ENCODE results near the gene APLF. TPM values are rescaled to one million over a fixed set of nuclear protein-coding genes. Genes with fewer than 3 reads are reported as not detected.

The APLF gene
- total and polyA plus RNA-seq, 2 of the 8 experiments (the other 6 are each of a cell fraction or from before 2014, with no cell fraction given) = 4.4 to 7.3 TPM

DNA sequence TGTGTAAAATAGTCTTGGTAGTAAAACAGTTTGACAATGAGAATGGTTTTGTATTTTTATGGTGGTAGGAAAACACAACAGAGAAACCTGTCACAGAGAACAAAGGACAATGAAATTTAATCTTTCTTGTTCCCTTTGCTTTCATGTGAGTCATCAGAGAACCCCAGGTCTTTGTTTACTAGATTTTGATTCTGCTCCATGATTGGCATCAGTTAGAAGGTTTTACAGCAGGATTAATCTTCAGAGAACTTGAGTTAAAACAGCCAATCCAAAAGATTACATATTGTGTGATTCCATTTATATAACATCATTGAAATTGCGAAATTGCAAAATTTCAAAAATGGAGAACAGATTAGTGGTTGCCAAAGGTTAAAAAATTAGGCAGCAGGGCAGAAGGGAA, 2.5 kb downstream of the APLF start:
- Histone ChIP-seq H3K56ac (replicated peaks; ENCODE audit: insufficient read length, low read depth, low read length) (no peak overlapping the region), H3K14ac (ENCODE audit: insufficient read length) (no peak overlapping the region), H2AK5ac (ENCODE audit: low read depth, low read length) (no peak overlapping the region), H3K79me2 (ENCODE audit: control insufficient read depth in 1 of 2, insufficient read depth in 2 of 2, low read length in 2 of 2) (peaks cover 0 to 8% of the 10 kb centered on the region in 2 experiments; a peak in 1 of 4 replicates), H3K9me3 (ENCODE audit: insufficient read depth in 2 of 2, low read depth in 1 of 2, low read length in 1 of 2) (no peaks in the 10 kb centered on the region), H3K27me3 (replicated peaks in 1 of 4; ENCODE audit: control insufficient read depth in 3 of 4, extremely low read depth in 1 of 4, insufficient read depth in 3 of 4, low read length in 3 of 4) (no peaks in the 10 kb centered on the region), H4K91ac (replicated peaks; ENCODE audit: insufficient read length, low read length) (no peak overlapping the region), H3K18ac (ENCODE audit: extremely low read depth, low read length) (no peak overlapping the region), H4K5ac (ENCODE audit: insufficient read length, low read depth, low read length) (no peak overlapping the region), H4K8ac (ENCODE audit: extremely low read depth, insufficient read depth, low read length) (no peak overlapping the region), H3K23me2 (ENCODE audit: low read depth, low read length) (peaks cover 2% of the 10 kb centered on the region; the same call in 1 of the 2 replicates), H3K36me3 (ENCODE audit: control insufficient read depth in 2 of 4, insufficient read depth in 4 of 4, low read length in 3 of 4) (no peaks in the 10 kb centered on the region), H3K27ac (ENCODE audit: low read depth, low read length) (no peak overlapping the region), H2BK15ac (ENCODE audit: low read length) (no peak overlapping the region), H2BK120ac (replicated peaks; ENCODE audit: low read depth, low read length) (no peak overlapping the region), H2BK5ac (ENCODE audit: low read depth, low read length) (no peak overlapping the region), H2AFZ (ENCODE audit: low read length) (no peak overlapping the region), H4K20me1 (replicated peaks in 1 of 2; ENCODE audit: control insufficient read depth in 1 of 2, insufficient read depth in 2 of 2, low read length in 2 of 2) (peaks cover 0 to 1% of the 10 kb centered on the region in 2 experiments), H3K4me2 (ENCODE audit: insufficient read depth in 1 of 2, low read depth in 2 of 2, low read length in 2 of 2) (no peak overlapping the region), H3K79me1 (ENCODE audit: low read depth, low read length) (no peaks in the 10 kb centered on the region), H3K9ac (replicated peaks in 1 of 4; ENCODE audit: extremely low read depth in 1 of 4, low read depth in 3 of 4, low read length in 3 of 4) (no peak overlapping the region), H3K4me3 (ENCODE audit: extremely low read depth in 1 of 4, insufficient read depth in 2 of 4, low read depth in 3 of 4, low read length in 4 of 4) (no peak overlapping the region), H3K4ac (replicated peaks; ENCODE audit: insufficient read length, low read depth, low read length) (no peak overlapping the region), H3K23ac (ENCODE audit: insufficient read length) (no peak overlapping the region), H2BK12ac (ENCODE audit: low read depth, low read length) (no peak overlapping the region), H2BK20ac (ENCODE audit: low read length) (no peak overlapping the region), H3K4me1 (replicated peaks in 1 of 4; ENCODE audit: control insufficient read depth in 3 of 4, insufficient read depth in 4 of 4, low read length in 3 of 4) (no peaks in the 10 kb centered on the region; a peak in 1 of 7 replicates)
- 87% methylated on average over 1 of the region's 1 CpG; no CpG with 5 or more reads in 1 of the 2 experiments for WGBS, 2 experiments (ENCODE audit: extremely low coverage in 1 of 2, insufficient coverage in 1 of 2, insufficient read length in 1 of 2, insufficient replicate concordance in 2 of 2, low coverage in 1 of 2, low lambda C conversion rate in 2 of 2, missing lambda C conversion rate in 1 of 2)
- POLR2A ChIA-PET (ENCODE audit: partially characterized antibody) = no interaction called here
- no peak for DNase-seq (ENCODE audit: low read depth in 1 of 2, low spot score in 2 of 2)
- no peak for FAIRE-seq
- CTCF ChIA-PET (ENCODE audit: partially characterized antibody) = no interaction called here
- TF ChIP-seq CREB1 (IDR thresholded peaks at IDR 0.05) (no peak), SP2 (IDR thresholded peaks at IDR 0.05; ENCODE audit: low read length) (no peak), SIX5 (IDR thresholded peaks at IDR 0.05; ENCODE audit: low read depth, low read length) (no peak), TEAD4 (IDR thresholded peaks at IDR 0.05; ENCODE audit: low read depth, low read length) (no peak), POLR2AphosphoS5 (IDR thresholded peaks at IDR 0.05; ENCODE audit: low read depth, low read length) (no peak), SRF (IDR thresholded peaks at IDR 0.05; ENCODE audit: low read depth, low read length) (no peak), RXRA (IDR thresholded peaks at IDR 0.05; ENCODE audit: insufficient read depth, low read depth, low read length) (no peak), TAF7 (optimal IDR thresholded peaks at IDR 0.05; ENCODE audit: borderline replicate concordance, low read depth, low read length) (no peak), EP300 (IDR thresholded peaks at IDR 0.05; ENCODE audit: borderline replicate concordance in 1 of 2, low read depth in 2 of 2, low read length in 2 of 2) (no peak), SUZ12 (IDR thresholded peaks at IDR 0.05; ENCODE audit: low read length) (no peak), JUN (IDR thresholded peaks at IDR 0.05; ENCODE audit: low read depth, low read length) (no peak), KDM4A (IDR thresholded peaks at IDR 0.05; ENCODE audit: low read depth, low read length, severe bottlenecking) (no peak), GABPA (IDR thresholded peaks at IDR 0.05; ENCODE audit: borderline replicate concordance, insufficient read depth, low read length) (no peak)
- TF ChIP-seq, protein P1, sequence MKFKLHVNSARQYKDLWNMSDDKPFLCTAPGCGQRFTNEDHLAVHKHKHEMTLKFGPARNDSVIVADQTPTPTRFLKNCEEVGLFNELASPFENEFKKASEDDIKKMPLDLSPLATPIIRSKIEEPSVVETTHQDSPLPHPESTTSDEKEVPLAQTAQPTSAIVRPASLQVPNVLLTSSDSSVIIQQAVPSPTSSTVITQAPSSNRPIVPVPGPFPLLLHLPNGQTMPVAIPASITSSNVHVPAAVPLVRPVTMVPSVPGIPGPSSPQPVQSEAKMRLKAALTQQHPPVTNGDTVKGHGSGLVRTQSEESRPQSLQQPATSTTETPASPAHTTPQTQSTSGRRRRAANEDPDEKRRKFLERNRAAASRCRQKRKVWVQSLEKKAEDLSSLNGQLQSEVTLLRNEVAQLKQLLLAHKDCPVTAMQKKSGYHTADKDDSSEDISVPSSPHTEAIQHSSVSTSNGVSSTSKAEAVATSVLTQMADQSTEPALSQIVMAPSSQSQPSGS (IDR thresholded peaks at IDR 0.05; ENCODE audit: low read length) = no peak
